Liver (tissue), 9 donors: Measurements from ENCODE around the gene LMF1. TPM values are rescaled to one million over a fixed set of nuclear protein-coding genes. Genes with fewer than 3 reads are reported as not detected.

Experiments
- DNase-seq: peaks from one replicate; pipeline ENCODE4 v3.0.0-alpha.2; 2017; ENCODE audit warnings: low spot score
- H3K27ac ChIP-seq, 2 donors: one replicate each; pipeline ENCODE4 v1.7.0; 2013; ENCODE audit warnings: inconsistent platforms in 2 of 2, low read length in 2 of 2, control low read depth in 1 of 2, low read depth in 1 of 2, mild to moderate bottlenecking in 1 of 2
- H3K27me3 ChIP-seq, 4 donors: one replicate each; pipeline versions ENCODE4 v1.6.1 to v1.7.0; 2013; ENCODE audit warnings: low read length in 3 of 4, inconsistent platforms in 1 of 4, mild to moderate bottlenecking in 1 of 4, moderate library complexity in 1 of 4; ENCODE audit not compliant: control insufficient read depth in 4 of 4, insufficient read depth in 4 of 4
- H3K36me3 ChIP-seq, 4 donors: one replicate each; pipeline versions ENCODE4 v1.6.1 to v1.7.0; 2013; ENCODE audit warnings: low read length in 3 of 4, mild to moderate bottlenecking in 3 of 4, low read depth in 1 of 4, moderate library complexity in 1 of 4; ENCODE audit not compliant: control insufficient read depth in 4 of 4, insufficient read depth in 3 of 4
- H3K4me1 ChIP-seq, 4 donors: one replicate each; pipeline versions ENCODE4 v1.6.1 to v1.7.0; 2013; ENCODE audit warnings: low read length in 3 of 4, mild to moderate bottlenecking in 3 of 4, moderate library complexity in 1 of 4; ENCODE audit not compliant: control insufficient read depth in 4 of 4, insufficient read depth in 4 of 4
- H3K4me3 ChIP-seq, 3 donors: one replicate each; pipeline versions ENCODE4 v1.6.1 to v1.7.0; 2013; ENCODE audit warnings: low read length in 3 of 3, control low read depth in 1 of 3, low read depth in 1 of 3, mild to moderate bottlenecking in 1 of 3
- H3K9ac ChIP-seq, 2 donors: one replicate each; pipeline ENCODE4 v1.7.0; 2013; ENCODE audit warnings: low read length in 2 of 2, mild to moderate bottlenecking in 2 of 2, moderate library complexity in 2 of 2, control low read depth in 1 of 2, low read depth in 1 of 2
- H3K9me3 ChIP-seq, 4 donors: one replicate each; pipeline versions ENCODE4 v1.6.1 to v1.7.0; 2013; ENCODE audit warnings: low read length in 3 of 4; ENCODE audit not compliant: control insufficient read depth in 4 of 4
- EGR1 ChIP-seq, 2 donors: IDR thresholded peaks; 2 replicates each; pipeline ENCODE4 v1.6.1; 2016 to 2018; ENCODE audit warnings: antibody characterized with exemption in 2 of 2, low read depth in 2 of 2
- FOXA1 ChIP-seq: IDR thresholded peaks from 2 replicates; pipeline ENCODE4 v1.6.1; 2016; ENCODE audit warnings: antibody characterized with exemption
- GABPA ChIP-seq, 2 donors: IDR thresholded peaks in 1 of 2; conservative IDR thresholded peaks in 1 of 2; 2 replicates each; pipeline ENCODE4 v1.6.1; 2016; ENCODE audit warnings: antibody characterized with exemption in 2 of 2, mild to moderate bottlenecking in 1 of 2, moderate library complexity in 1 of 2
- HNF4A ChIP-seq, 2 donors: conservative IDR thresholded peaks; 2 replicates each; pipeline ENCODE4 v1.6.1; 2016; ENCODE audit warnings: antibody characterized with exemption in 2 of 2, mild to moderate bottlenecking in 2 of 2
- HNF4G ChIP-seq: IDR thresholded peaks from 2 replicates; pipeline ENCODE4 v1.6.1; 2016; ENCODE audit warnings: antibody characterized with exemption
- JUND ChIP-seq, 2 donors: IDR thresholded peaks; 2 replicates each; pipeline ENCODE4 v1.6.1; 2016; ENCODE audit warnings: antibody characterized with exemption in 2 of 2
- MAX ChIP-seq: IDR thresholded peaks from 2 replicates; pipeline ENCODE4 v1.6.1; 2016; ENCODE audit warnings: antibody characterized with exemption
- NR2F2 ChIP-seq: IDR thresholded peaks from 2 replicates; pipeline ENCODE4 v1.6.1; 2016; ENCODE audit warnings: antibody characterized with exemption
- RAD21 ChIP-seq, 2 donors: IDR thresholded peaks; 2 replicates each; pipeline ENCODE4 v1.6.1; 2016; ENCODE audit warnings: antibody characterized with exemption in 2 of 2, mild to moderate bottlenecking in 2 of 2
- REST ChIP-seq: IDR thresholded peaks from 2 replicates; pipeline ENCODE4 v1.6.1; 2016; ENCODE audit warnings: antibody characterized with exemption, mild to moderate bottlenecking
- RXRA ChIP-seq, 2 donors: IDR thresholded peaks; 2 replicates each; pipeline ENCODE4 v1.6.1; 2017 to 2018; ENCODE audit warnings: antibody characterized with exemption in 2 of 2, mild to moderate bottlenecking in 1 of 2
- TAF1 ChIP-seq: conservative IDR thresholded peaks from 2 replicates; pipeline ENCODE4 v1.6.1; 2016; ENCODE audit warnings: antibody characterized with exemption, mild to moderate bottlenecking
- YY1 ChIP-seq: IDR thresholded peaks from 2 replicates; pipeline ENCODE4 v1.6.1; 2016; ENCODE audit warnings: antibody characterized with exemption, mild to moderate bottlenecking
- ZBTB33 ChIP-seq: IDR thresholded peaks from 2 replicates; pipeline ENCODE4 v1.6.1; 2016; ENCODE audit warnings: antibody characterized with exemption
- WGBS: extraction: QIAGEN DNeasy Blood & Tissue Kit; methylation state at CpG from one replicate; pipeline ENCODE4 v1.1.7; 2013; 5-methylcytosine and 5-hydroxymethylcytosine counted together
- polyA plus RNA-seq, 2 donors: library from polyadenylated mRNA; stranded (reverse) in 1 of 2; unstranded in 1 of 2; fragments of 200-250 nt in 1 of 2; fragments of >200 nt in 1 of 2; fragmentation: Nextera tagmentation in 1 of 2; extraction: Ambion mirVana in 1 of 2; gene quantifications; one replicate each; pipeline versions ENCODE4 v1.2.1 to v1.2.3, GENCODE V29; 2013 to 2015
- total RNA-seq, 2 donors: library from RNA; depleted of rRNA; stranded (reverse); fragments of >200 nt; gene quantifications; one replicate each; pipeline ENCODE4 v1.2.3, GENCODE V29; 2014
- TF ChIP-seq, protein P1 (sequence below): IDR thresholded peaks from 2 replicates; pipeline ENCODE4 v1.6.1; 2016; ENCODE audit warnings: antibody characterized with exemption
- donor health status: healthy.
- donor health status: healthy.
- donor health status: healthy.
- donor health status: healthy.
- donor health status: healthy.

Gene LMF1
- total and polyA plus RNA-seq, 4 donors, result 8.8 to 24.3 (median 12.6) TPM

GRCh38 chr16:830871-831570 is 139.8 kb downstream of the LMF1 start:
- H3K36me3 ChIP-seq, result no peaks in the 10 kb centered on the region
- no peak overlapping the region for H3K27ac ChIP-seq
- H3K9me3 ChIP-seq, result peaks cover 0 to 6% (median 5%) of the 10 kb centered on the region in 4 donors
- DNase-seq, result no peak
- no peaks in the 10 kb centered on the region for H3K27me3 ChIP-seq
- 74% methylated on average over 24 of the region's 24 CpGs for WGBS
- H3K9ac ChIP-seq, result no peak overlapping the region
- TF ChIP-seq EGR1 (IDR thresholded peaks at IDR 0.05; ENCODE audit: low read depth in 2 of 2), result no peak
- no peak for TF ChIP-seq HNF4A (conservative IDR thresholded peaks at IDR 0.05)
- TF ChIP-seq, protein P1, sequence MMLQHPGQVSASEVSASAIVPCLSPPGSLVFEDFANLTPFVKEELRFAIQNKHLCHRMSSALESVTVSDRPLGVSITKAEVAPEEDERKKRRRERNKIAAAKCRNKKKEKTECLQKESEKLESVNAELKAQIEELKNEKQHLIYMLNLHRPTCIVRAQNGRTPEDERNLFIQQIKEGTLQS, result no peak
- TF ChIP-seq JUND (IDR thresholded peaks at IDR 0.05), result no peak
- no peak for TF ChIP-seq YY1
- TF ChIP-seq FOXA1, result no peak
- TF ChIP-seq REST, result no peak
- no peak for TF ChIP-seq MAX
- no peaks in the 10 kb centered on the region for H3K4me1 ChIP-seq
- no peak overlapping the region for H3K4me3 ChIP-seq

GRCh38 chr16:830107-830870 is 140.5 kb downstream of the LMF1 start:
- no peaks in the 10 kb centered on the region for H3K27me3 ChIP-seq
- no peak overlapping the region for H3K9ac ChIP-seq
- TF ChIP-seq YY1, result no peak
- TF ChIP-seq TAF1, result no peak
- TF ChIP-seq HNF4G, result no peak
- TF ChIP-seq NR2F2, result no peak
- TF ChIP-seq FOXA1, result no peak
- no peak for TF ChIP-seq GABPA (IDR thresholded peaks at IDR 0.05 in 1 of 2, conservative IDR thresholded peaks at IDR 0.05 in 1 of 2)
- no peak for TF ChIP-seq MAX
- no peak for TF ChIP-seq RAD21 (IDR thresholded peaks at IDR 0.05)
- no peak for TF ChIP-seq ZBTB33
- TF ChIP-seq RXRA (IDR thresholded peaks at IDR 0.05), result no peak
- H3K36me3 ChIP-seq, result no peaks in the 10 kb centered on the region
- H3K27ac ChIP-seq, result no peak overlapping the region
- 88% methylated on average over 43 of the region's 43 CpGs for WGBS
- DNase-seq, result no peak
- no peak overlapping the region for H3K4me3 ChIP-seq
- H3K4me1 ChIP-seq, result no peaks in the 10 kb centered on the region
- H3K9me3 ChIP-seq, result no peaks in the 10 kb centered on the region
